ENCODE measurements around the gene ABI3BP.
"Not testable (repeated sequence)": the region's sequence is repeated elsewhere in the genome, so short reads cannot be mapped to it uniquely, and the experiment has no call there.

ABI3BP gene

GRCh38 chr3:100982710-100983109 is 10.5 kb downstream of the ABI3BP start:
- DNase-seq = no peak

- no peak for DNase-seq
Observed at GRCh38 chr3:100981164-100981911, 11.9 kb downstream of the ABI3BP start.

GRCh38 chr3:100978011-100978659 is 15.1 kb downstream of the ABI3BP start:
- no peak for DNase-seq

- no peak for DNase-seq
Observed at GRCh38 chr3:100976611-100977010, 16.6 kb downstream of the ABI3BP start.

- DNase-seq = no peak
Observed at GRCh38 chr3:100975714-100976113, 17.5 kb downstream of the ABI3BP start.

- DNase-seq = no peak
Observed at GRCh38 chr3:100973594-100973993, 19.6 kb downstream of the ABI3BP start.

GRCh38 chr3:100972867-100973266 is 20.4 kb downstream of the ABI3BP start:
- DNase-seq = no peak

GRCh38 chr3:100972301-100972844 is 20.8 kb downstream of the ABI3BP start:
- no peak for DNase-seq

GRCh38 chr3:100971798-100972197 is 21.4 kb downstream of the ABI3BP start:
- no peak for DNase-seq

GRCh38 chr3:100970477-100970990 is 22.7 kb downstream of the ABI3BP start:
- DNase-seq = no peak

GRCh38 chr3:100968932-100969906 is 24.0 kb downstream of the ABI3BP start:
- DNase-seq = no peak

GRCh38 chr3:100966807-100967206 is 26.4 kb downstream of the ABI3BP start:
- DNase-seq = no peak

- no peak for DNase-seq
Observed at GRCh38 chr3:100966049-100966491, 27.2 kb downstream of the ABI3BP start.

GRCh38 chr3:100963041-100963440 is 30.2 kb downstream of the ABI3BP start:
- no peak for DNase-seq

GRCh38 chr3:100957261-100957986 is 35.8 kb downstream of the ABI3BP start:
- no peak for DNase-seq

GRCh38 chr3:100956276-100956675 is 36.9 kb downstream of the ABI3BP start:
- DNase-seq = no peak

- no peak for DNase-seq
Observed at GRCh38 chr3:100954990-100955389, 38.2 kb downstream of the ABI3BP start.

GRCh38 chr3:100954199-100954935 is 38.9 kb downstream of the ABI3BP start:
- DNase-seq = no peak

- DNase-seq = no peak
Observed at GRCh38 chr3:100953103-100953502, 40.1 kb downstream of the ABI3BP start.

- DNase-seq = no peak
Observed at GRCh38 chr3:100947119-100947518, 46.1 kb downstream of the ABI3BP start.

- DNase-seq = not testable (repeated sequence)
Observed at GRCh38 chr3:100946096-100946495, 47.1 kb downstream of the ABI3BP start.

Data from activated T-cell treated with anti-CD3 and anti-CD28 coated beads, Interleukin-2, amount 50 U/mL, for 48 hours (primary cell).